Right hindlimb (tissue), 1 donor: ENCODE results near the gene MRNIP.

Experiments used
- DNase-seq: peaks from one replicate; pipeline ENCODE4 v3.0.0-alpha.2; 2018

The MRNIP gene

DNA sequence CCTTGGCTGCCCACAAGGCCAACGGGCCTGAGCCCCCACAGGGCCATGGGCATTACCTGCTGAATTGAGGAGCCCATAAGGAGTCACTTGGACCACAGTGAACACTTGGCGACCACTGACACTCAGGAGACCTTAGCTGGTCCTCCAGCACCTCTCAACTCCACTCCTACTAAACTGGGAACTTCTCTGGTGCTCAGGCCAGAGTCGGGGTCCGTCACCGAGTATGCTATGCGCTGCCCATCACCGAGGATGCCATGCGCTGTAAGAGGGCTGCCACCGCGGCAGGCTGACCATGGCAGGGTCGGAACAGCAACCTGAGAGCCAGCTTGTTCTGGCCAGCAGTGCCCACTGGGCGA lies 38.5 kb downstream of the MRNIP start:
- DNase-seq: no peak

DNA sequence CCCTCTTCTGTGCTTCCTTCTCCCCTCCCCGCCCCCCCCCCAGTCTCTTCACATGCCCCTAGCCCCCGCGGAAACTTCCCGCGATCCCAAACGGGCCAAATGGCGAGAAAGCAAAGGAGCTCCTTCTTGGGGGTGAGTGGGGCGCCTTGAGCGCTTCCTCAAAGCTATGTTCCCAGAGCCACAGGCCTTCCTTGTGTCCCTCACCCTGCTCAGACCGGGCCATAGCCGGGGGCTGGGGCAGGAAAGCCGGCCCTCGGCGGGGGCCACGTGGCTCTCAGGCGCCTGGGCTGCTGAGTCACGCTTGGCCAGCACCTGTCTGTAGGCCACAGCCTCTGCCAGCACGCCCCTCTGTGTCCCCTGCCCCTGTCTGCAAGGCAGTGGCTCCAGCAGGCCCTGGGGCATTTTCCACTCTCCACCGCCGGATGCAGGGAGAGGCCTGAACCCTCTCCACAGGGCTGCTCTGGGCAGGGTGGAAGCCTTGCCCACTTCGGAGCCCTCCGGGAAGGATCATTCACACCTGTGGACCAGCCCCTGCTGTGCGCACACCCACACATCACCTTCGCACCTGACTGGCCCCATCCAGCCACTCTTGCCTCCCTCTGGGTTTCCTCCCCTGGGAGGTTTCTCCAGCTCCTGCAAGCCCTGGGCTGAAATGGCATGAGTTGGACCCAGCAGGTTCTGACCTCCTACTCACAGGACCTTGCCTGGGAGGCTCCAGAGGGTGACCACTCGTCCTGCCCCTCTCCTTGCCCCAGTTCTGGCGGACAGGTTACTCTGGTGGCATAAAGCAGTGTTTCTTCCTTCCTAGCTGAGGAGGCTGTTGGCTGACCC lies 39.1 kb downstream of the MRNIP start:
- peak; percentile 67 for DNase-seq

- peak; percentile 90 for DNase-seq
Measured at GRCh38 chr5:179818746-179819295, 39.8 kb downstream of the MRNIP start.

DNA sequence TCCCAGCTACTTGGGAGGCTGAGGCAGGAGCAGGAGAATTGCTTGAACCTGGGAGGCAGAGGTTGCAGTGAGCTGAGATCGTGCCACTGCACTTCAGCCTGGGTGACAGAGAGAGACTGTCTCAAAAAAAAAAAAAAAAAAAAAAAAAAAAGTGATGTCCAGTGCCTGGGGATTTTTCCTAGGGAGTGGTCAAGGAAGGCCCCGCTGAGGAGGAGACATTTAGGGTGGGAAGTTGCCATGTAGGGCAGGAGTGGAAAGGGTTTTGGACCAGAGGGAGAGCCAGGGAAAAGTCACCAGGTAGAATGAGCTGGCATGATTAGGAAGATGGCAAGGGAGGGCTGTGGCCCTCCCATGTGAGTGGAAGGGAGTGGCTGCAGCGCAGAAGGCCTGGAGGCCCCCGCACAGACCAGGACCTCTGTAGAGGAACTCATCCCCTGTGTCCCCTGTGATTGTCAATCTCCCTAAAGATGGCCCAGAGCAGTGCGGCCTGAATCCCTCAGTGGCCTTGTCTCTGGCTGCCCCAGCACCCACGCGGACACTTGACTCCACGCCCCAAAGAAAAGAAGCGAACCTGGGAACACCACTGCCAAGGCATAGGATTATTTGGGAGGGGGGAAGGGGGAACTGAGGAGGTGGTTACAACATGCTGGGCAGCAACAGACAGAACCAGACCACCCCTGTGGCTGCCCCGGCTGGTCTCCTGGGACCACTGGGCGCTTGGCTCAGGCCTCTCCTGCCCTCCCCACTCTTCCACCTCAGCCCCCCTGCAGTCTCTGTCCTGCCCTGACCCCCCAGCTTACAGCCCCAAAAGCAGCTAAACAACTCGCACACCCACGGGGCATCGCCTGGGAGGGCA lies 40.5 kb downstream of the MRNIP start:
- peak; percentile 27 for DNase-seq

DNA sequence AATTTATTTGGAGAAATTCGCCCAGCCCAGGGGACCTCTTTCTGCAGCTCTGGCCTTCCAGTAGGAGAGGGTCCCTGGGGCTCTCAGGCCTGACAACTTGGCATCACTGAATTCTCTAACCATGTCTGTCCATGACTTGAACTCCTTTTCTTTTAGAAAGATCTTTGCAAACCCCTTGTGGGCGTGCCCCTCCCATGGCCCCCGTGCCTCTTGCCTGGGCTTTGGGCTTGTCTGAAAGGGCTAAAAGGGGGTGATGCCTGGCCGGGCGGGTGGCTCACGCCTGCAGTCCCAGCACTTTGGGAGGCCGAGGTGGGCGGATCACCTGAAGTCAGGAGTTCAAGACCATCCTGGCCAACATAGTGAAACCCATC lies 41.2 kb downstream of the MRNIP start:
- DNase-seq: no peak

DNA sequence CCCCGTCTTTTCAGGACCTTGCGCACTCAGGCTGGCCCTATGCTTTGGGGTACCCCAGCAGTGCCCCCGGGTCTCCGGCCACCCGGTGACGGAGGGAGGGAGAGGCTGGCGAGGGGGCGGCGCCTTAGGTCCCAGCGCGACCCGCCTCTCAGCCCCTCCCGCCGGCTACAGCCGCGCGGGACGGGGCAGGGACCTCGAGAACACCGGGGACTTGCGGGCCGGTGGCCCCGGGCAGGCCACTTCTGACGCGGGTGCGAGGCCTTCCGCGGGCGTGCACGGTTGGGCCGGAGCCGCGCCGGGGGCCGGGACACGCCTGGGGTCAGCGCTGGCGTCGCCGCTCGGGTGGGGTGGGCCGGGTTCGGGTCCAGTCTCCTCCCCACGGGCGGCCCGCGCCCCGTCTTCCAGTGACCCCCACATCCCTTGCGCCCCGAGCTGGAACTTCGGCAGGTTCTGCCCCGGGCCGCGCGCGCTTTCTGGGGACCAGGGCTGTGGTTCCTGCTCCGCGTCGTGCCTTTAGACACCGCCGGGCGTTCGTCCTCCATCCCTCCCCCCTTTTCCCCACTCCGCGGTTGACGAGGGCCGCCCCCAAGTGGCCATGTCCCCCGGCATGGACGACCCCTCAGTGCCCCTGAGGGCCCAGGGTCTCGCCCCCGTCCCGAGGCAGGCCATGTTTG lies 41.7 kb downstream of the MRNIP start:
- peak; percentile 32 for DNase-seq

- DNase-seq: no peak
Measured at GRCh38 chr5:179816401-179816795, 42.2 kb downstream of the MRNIP start.

DNA sequence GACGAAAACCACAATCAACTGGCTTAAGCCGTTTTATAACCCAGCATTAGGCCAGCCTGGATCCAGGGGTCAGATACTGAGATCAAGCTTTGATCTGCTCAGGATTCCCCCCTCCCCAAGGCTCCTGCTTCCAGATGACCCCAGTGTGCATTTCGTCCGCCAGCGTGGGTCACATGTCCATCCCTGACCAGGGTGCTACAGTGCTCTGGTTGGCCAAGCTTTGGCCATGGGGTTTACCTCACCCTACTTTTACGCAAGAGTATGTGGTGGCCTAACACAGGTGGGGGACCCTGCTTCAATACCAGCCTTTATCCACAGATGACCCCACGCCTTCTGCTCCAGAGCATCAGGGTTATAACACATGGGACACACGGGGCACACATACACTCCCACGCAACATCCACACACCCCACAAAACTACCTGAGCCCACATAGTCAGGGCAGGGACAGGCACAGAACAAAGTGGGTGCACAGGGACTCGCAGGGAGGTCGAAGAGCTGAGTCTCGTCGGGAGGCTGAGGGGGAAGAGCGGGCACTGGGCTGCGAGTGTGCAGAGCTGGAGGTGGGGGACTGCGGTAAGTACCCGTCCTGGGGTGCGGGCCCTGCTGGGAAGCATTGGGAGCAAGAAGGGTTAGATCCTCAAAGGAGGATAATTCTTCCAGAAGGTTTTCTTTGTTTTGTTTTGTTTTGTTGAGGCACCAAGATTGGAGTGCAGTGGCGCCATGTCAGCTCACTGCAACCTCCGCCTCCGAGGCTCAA lies 42.9 kb downstream of the MRNIP start:
- no peak for DNase-seq

GRCh38 chr5:179814090-179814489 lies 44.5 kb downstream of the MRNIP start:
- DNase-seq: no peak

DNA sequence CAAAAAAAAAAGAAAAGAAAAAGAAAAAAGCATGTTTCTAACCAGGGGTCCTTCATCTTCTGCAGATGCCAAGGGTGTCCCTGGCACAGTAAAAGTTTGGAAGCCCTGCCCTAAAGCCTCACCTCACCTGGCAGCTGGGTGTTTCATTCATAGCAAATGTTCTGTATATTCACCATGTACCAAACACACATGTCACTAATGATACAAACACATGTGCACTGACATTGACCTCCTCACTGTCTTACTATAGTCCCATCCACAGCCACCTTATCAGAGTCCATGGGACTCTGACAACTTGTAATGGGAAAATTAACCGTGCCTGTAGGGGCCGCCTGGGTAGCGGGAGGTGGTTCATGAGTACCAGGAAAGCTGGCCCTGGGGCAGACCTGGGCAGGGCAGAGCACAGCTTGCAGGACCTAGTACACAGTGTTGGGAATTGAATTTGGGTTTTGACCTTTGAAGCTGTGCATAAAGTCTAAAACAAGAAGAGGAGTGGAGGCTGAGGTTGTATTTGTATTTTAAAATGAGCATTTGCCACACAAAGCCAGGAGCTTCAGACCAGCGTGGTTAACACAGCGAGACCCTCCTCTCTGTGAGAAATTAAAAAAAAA lies 45.5 kb downstream of the MRNIP start:
- no peak for DNase-seq

GRCh38 chr5:179812135-179812825 lies 46.3 kb downstream of the MRNIP start:
- DNase-seq: no peak

DNA sequence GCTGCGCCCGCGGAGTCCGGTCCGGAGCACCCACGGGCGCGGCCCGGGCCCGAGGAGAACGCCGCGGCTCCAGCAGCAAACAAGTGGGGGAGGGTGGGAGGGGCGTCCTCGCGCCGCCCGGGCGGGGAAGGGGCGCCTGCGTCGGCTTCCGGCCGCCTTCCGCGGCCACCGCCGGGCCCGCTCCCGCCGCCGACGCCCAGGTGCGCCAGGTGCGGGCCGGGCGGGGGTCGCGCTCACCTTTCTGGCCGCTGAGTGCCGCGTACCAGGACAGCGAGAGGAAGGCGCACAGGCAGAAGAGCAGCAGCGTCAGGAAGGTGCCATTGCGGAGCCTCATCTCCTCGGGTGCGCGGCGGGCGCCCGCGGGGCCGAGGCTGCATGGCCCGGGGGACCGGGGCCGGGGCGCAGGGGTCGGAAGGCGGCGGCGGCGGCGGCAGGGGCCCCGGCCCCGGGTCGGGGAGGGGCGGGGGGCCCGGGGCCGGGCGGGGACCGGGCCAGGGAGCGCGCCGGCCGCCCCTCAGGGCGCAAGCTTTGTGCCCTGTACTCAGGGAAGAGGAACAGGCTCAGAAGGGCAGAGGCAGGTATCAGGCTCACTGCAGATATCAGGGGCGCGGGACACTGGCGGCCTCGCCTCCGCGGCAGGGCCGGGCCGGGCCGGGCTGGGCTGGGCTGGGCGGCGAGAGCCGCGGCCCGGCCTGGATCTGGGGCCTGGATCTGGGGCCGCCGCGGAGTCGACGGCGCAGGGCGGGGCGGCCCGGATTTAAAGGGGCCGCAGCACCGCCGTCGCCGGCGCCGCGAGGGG lies 52.2 kb downstream of the MRNIP start, which contains the start of gene MGAT4B:
TSS of gene MGAT4B (minus strand) at position 617 of the 799 bp plus-strand sequence. CDS start at position 334, 283 bp downstream.
- peak; percentile 83 for DNase-seq

DNA sequence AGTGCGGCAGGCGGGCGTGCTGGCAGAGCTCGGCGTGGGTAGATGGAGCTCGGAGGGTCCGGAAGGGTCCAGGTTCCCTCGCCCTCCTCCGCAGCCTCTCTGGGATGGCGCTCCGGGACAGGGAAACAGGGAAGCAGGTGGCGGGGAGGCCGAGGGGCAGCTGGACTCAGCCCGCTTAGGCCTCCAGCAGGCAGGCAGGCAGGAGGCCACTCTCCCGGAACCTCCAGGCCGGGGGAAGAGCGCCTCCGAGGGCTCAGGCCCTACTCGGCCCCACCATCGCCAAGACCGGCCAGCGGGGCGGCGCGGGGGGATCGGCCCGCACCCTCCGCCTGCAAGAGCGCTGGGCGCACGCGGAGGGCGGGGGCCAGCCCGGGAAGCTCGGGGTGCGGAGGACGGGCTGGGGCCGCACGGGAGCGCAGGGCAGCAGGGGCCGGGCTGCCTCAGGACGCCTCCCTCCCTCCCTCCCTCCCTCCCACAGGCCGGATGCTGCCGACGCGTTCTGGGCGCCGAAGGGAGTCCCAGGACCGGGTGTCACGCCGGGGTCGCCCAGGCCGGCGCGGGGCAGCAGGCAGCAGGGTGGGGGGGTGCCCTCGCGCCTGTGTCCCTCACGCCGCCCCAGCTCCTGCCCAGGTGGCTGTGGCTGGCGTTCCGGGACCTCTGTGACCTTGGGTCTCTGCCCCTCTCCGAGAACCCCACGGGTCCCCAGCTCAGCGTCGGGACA lies 52.9 kb downstream of the MRNIP start:
- DNase-seq: peak; percentile 67

DNA sequence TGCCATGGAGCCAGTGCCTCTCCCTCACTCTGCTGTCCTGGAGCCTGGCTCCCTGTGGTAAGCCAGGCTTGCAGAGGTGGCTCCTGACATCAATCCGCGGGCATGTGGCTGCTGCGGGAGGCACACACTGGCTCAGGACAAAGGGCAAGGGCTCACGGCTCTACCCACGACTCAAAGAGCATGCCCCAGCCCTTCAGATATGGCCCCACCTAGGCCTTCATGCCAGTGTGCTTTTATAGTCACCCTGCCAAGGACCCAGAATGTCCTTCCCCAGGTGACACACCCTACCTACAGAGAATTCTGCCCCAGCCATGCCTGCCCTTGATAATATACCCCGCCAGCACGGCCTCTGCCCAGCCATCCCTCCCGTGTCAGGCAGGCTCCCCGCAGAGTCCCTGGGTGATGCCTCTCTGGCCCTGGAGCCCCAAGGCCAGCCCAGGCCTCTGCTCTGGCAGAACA lies 53.5 kb downstream of the MRNIP start:
- DNase-seq: no peak

- DNase-seq: peak; percentile 19
Measured at GRCh38 chr5:179804555-179804947, 54.1 kb downstream of the MRNIP start.

DNA sequence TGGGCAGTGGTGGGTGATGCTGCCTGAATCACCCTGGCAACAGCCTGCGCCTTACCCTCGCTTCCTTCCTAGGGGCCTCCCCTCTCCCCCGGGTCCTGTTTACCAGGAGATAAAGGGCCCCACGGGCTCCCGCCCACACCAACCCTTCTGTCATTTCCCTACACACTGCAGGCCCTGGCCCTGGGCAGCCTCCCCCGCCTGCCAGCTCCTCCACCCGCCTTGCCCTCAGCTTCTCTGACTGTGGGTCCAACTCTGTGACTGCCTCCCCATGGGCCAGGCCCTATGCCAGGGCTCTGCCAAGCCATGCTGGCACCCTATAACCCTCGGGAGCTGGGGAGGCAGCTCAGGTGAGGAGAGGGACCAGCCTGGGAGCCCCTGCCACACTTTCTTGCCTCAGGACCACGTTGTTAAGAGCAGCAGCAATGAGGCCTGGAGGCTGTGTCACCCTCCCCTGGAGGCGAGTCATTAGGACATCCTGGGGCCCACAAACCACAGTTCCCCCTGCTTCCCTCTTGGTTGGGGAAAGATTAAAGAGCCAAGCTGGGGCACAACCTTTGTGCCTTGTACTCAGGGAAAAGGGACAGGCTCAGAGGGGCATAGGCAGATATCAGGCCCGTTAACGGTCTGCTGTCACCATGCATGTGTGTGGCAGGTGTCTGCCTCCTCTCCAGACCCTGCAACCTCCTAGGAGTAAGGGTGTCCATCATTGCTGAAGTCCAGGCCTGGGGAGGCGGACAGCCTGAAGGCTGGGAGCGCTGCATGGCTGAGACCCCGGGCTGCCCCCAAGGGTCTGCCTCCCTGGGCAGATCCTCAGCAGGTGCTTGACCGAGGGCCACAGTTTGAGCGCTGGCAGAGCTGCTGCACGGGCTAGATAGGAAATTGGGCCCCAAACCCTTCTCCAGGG lies 54.7 kb downstream of the MRNIP start:
- DNase-seq: no peak

- DNase-seq: no peak
Measured at GRCh38 chr5:179802950-179803562, 55.6 kb downstream of the MRNIP start.
